LNCaP clone FGC (cell line): ENCODE data around the gene HIF1AN.

Source experiments
- DNase-seq: peaks from one replicate; pipeline ENCODE4 v3.0.0-alpha.2; 2011; ENCODE audit warnings: low read depth
- H3K4me3 ChIP-seq: 2 replicates; pipeline ENCODE4 v1.5.1; 2011; ENCODE audit warnings: mild to moderate bottlenecking, low read depth, low read length, control low read depth
- TF ChIP-seq, protein P1 (sequence below): IDR thresholded peaks from 2 replicates; pipeline ENCODE4 v1.5.1; 2012; ENCODE audit warnings: mild to moderate bottlenecking; ENCODE audit not compliant: control insufficient read depth, insufficient read depth; ENCODE audit errors: extremely low read depth

Gene HIF1AN

DNA sequence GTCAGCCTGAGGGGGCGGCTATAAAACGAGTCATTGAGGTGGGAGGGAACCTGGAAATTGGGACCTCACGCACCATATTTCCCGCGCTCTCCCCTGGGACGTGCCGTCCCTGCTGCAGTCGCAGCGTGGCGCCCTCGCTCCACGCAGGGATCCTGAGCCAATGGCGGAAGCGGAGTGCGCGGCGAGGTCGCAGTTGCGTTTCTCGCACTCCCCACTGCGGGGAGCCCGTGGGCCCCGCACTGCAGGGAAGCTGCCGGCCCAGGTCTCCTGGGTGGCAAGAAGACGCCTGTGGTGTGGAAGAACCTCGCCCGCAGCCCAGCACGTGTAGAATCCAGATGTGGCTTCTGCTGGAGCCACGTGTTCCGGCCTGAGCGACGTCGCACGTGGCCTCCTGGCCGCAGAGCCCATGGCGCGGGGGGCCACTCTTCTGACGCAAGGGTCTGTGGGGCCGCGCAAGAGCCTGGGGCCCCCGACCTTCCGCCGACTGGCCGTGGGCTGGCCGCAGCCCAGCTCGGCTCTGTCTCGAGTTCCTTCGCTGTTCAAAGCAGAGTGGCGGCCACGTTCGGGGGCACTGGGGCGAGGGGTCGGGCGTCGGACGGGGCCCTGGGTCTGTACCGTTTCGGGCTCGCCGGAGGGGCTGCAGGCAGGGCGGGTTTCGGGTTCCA, 26.4 kb downstream of the HIF1AN start:
- H3K4me3 ChIP-seq: no peak overlapping the region
- DNase-seq: peak; percentile 23

DNA sequence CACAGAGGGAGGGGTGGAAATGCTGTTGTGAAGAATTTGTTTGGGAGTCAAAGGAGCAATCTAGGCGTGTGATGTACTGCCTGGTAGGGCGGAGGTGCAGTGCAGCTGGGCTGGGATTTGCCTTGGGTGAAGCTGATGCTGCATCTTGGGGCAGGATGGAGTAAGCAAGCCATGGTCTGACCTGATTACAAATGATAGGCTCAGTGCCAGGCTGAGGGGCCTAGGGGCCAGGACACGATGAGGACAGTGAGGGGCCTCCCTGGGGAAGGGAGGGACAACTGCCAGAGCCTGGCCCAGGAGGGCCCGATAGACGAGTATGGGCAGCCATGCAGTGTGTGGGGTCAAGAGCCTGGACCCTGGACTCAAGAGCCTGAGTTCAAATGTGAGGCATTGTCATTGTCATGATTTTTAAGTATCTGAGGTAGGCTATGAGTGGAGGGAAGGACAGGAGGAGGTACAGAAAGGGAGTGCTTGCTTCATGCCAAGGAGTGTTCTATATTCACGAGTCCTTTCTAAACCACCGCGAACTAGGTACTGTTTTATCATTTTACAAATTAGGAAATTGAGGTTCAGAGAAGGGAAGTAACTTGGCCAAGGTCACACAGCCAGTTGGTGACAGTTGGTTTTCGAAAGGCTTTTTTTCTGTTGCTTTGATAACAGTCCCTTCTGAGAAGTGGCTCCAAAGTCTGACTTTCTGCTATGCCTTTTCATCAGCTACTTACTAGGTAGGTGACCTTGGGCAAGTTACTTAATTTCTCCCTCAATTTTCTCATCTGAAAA, 29.7 kb downstream of the HIF1AN start:
- TF ChIP-seq, protein P1, sequence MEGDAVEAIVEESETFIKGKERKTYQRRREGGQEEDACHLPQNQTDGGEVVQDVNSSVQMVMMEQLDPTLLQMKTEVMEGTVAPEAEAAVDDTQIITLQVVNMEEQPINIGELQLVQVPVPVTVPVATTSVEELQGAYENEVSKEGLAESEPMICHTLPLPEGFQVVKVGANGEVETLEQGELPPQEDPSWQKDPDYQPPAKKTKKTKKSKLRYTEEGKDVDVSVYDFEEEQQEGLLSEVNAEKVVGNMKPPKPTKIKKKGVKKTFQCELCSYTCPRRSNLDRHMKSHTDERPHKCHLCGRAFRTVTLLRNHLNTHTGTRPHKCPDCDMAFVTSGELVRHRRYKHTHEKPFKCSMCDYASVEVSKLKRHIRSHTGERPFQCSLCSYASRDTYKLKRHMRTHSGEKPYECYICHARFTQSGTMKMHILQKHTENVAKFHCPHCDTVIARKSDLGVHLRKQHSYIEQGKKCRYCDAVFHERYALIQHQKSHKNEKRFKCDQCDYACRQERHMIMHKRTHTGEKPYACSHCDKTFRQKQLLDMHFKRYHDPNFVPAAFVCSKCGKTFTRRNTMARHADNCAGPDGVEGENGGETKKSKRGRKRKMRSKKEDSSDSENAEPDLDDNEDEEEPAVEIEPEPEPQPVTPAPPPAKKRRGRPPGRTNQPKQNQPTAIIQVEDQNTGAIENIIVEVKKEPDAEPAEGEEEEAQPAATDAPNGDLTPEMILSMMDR: no peak
- no peak for DNase-seq
- H3K4me3 ChIP-seq: no peak overlapping the region

More for the DNA sequence above, 26.4 kb downstream of the HIF1AN start:
- TF ChIP-seq, protein P1: peak; percentile 98

DNA sequence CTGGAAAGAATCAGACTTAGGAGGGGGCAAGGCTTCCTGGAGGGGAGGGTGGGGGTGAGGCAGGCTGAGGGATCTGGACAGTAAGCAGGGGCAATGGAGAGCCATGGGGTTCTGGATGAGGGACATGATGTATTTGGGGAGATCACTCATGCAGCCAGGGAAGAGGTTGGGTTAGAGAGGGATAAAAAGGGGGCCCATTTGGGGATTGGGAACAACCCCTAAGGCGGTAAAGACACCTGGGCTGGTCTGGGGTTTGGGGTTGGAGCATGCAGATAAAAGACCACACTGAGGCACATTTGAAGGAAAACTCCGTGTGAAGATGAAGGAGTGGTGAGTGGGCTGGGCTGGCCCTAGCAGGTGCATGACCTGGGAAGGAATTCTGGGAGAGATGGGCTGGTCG, 30.8 kb downstream of the HIF1AN start:
- no peak overlapping the region for H3K4me3 ChIP-seq
- DNase-seq: no peak
- TF ChIP-seq, protein P1: no peak

DNA sequence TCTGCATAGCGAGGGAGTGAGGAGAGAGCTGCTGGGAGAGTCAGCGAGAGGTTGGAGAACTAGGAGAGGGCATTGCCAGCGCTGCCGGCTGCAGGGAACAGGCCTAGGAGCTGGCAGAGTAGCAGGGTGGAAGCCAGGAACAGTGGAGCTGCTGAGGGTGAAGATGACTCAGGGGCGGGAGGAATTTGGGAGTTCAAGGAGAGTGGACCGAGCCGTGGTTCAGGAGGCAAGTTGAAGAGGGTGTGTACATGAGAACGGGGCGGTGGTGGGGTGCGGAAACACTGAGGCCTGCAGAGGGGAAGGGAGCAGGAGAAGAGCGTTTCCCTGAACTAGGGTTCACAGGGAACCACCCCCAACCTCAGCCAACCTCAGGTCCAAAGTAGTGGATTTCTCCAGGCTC, 31.5 kb downstream of the HIF1AN start:
- TF ChIP-seq, protein P1: no peak
- DNase-seq: no peak
- no peak overlapping the region for H3K4me3 ChIP-seq

DNA sequence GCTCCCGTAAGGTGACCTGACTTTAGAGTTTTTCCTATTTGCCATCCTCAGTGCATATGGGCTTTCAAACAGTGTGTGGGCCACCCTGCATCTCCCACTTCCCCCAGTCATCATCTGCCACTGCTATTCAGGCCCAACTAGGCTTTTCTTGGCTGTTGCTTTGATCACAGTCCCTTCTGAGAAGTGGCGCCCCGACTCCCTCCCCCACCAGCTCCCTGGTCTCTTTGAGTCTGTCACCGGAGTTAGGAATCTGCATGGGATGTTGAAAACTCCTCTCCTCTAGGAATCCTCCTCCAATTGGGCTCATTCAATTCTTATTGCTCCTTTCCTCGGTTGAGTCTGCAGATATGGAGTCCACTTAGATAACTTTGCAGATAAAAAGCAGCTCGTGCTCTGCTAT, 32.1 kb downstream of the HIF1AN start:
- no peak overlapping the region for H3K4me3 ChIP-seq
- no peak for DNase-seq
- TF ChIP-seq, protein P1: no peak

DNA sequence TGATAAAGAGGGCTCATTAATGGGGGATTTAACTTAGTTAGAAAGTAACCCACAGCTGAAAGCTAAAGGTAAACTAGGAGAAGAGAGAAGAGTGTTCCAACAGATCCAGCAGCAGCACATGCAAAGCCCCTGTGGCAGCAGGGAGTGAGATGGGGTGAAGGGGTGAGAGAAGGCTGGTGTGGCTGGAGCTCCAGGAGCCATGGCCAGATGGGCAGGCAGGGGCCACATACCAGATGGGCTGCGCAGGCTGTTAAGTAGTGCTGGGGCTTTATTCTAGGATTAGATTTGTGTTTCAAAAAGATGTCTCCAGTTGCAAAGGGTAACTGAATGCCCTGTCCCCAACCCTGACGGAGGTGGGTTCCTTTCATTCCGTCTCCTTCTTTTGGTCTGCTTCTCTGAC, 33.2 kb downstream of the HIF1AN start:
- DNase-seq: no peak
- H3K4me3 ChIP-seq: no peak overlapping the region
- TF ChIP-seq, protein P1: no peak
